Endodermal cell (in vitro differentiated cells): Measurements from ENCODE around the gene VSIG10. TPM values are rescaled to one million over a fixed set of nuclear protein-coding genes. Genes with fewer than 3 reads are reported as not detected.

Experiments used
- DNase-seq: peaks from one replicate; pipeline ENCODE4 v3.0.0-alpha.2; 2017
- H3K27ac ChIP-seq: 2 replicates; pipeline ENCODE4 v1.5.1; 2013; ENCODE audit warnings: mild to moderate bottlenecking, low read depth, low read length, moderate library complexity
- H3K27me3 ChIP-seq: 2 replicates; pipeline ENCODE4 v1.6.1; 2013; ENCODE audit warnings: mild to moderate bottlenecking, low read length, moderate library complexity; ENCODE audit not compliant: insufficient read depth, control insufficient read depth, poor library complexity, severe bottlenecking
- H3K36me3 ChIP-seq: 2 replicates; pipeline ENCODE4 v1.7.0; 2013; ENCODE audit warnings: mild to moderate bottlenecking, low read length, moderate library complexity; ENCODE audit not compliant: control insufficient read depth, insufficient read depth
- H3K4me1 ChIP-seq: one replicate; pipeline ENCODE4 v1.7.0; 2013; ENCODE audit warnings: low read length; ENCODE audit not compliant: control insufficient read depth, insufficient read depth
- H3K4me3 ChIP-seq: 2 replicates; pipeline ENCODE4 v1.5.1; 2013; ENCODE audit warnings: mild to moderate bottlenecking, low read length, moderate library complexity
- H3K9ac ChIP-seq: 2 replicates; pipeline ENCODE4 v1.6.1; 2013; ENCODE audit warnings: mild to moderate bottlenecking, low read length, moderate library complexity; ENCODE audit not compliant: poor library complexity, severe bottlenecking; ENCODE audit errors: extremely low read depth
- H3K9me3 ChIP-seq: 2 replicates; pipeline ENCODE4 v1.6.1; 2013; ENCODE audit warnings: mild to moderate bottlenecking, low read length, moderate library complexity; ENCODE audit not compliant: control insufficient read depth
- H3K27ac Mint-ChIP-seq: 2 replicates; pipeline ENCODE4 v1.8.0; 2020; ENCODE audit warnings: mixed read lengths
- H3K27me3 Mint-ChIP-seq: 2 replicates; pipeline ENCODE4 v1.8.0; 2021; ENCODE audit warnings: mild to moderate bottlenecking, mixed read lengths; ENCODE audit not compliant: insufficient read depth
- H3K36me3 Mint-ChIP-seq: 2 replicates; pipeline ENCODE4 v1.8.0; 2020; ENCODE audit warnings: low read depth, mixed read lengths
- H3K4me1 Mint-ChIP-seq: 2 replicates; pipeline ENCODE4 v1.8.0; 2020; ENCODE audit warnings: mixed read lengths
- H3K4me3 Mint-ChIP-seq: 2 replicates; pipeline ENCODE4 v1.8.0; 2020; ENCODE audit warnings: mild to moderate bottlenecking, moderate library complexity, mixed read lengths
- H3K9me3 Mint-ChIP-seq: 2 replicates; pipeline ENCODE4 v1.8.0; 2020; ENCODE audit warnings: mild to moderate bottlenecking, mixed read lengths
- WGBS, 2 experiments: methylation state at CpG; one replicate each; pipeline versions ENCODE4 v1.1.5 to v1.1.7; 2013; ENCODE audit warnings: missing lambda C conversion rate in 2 of 2, mixed read lengths in 1 of 2; ENCODE audit not compliant: insufficient coverage in 1 of 2, insufficient read length in 1 of 2; 5-methylcytosine and 5-hydroxymethylcytosine counted together
- total RNA-seq, 2 donors: library from RNA; stranded (reverse); fragmentation: NEBNext Ultra II Directional in 1 of 2; extraction: Animal tissue kit (Norgen Biotek cat#: 25700) in 1 of 2; gene quantifications; 2 replicates in 1 of 2; 3 replicates in 1 of 2; pipeline ENCODE4 v1.2.1, GENCODE V29; 2021
- TF ChIP-seq, protein P1 (sequence below): fragments of 200-600 bp; sonication (generic); conservative IDR thresholded peaks from 2 replicates; pipeline ENCODE4 v1.5.0; 2021; ENCODE audit warnings: antibody characterized with exemption, mild to moderate bottlenecking

Gene VSIG10
- total RNA-seq, 2 donors from 2014 or later, result 35.4 to 43.8 TPM

DNA sequence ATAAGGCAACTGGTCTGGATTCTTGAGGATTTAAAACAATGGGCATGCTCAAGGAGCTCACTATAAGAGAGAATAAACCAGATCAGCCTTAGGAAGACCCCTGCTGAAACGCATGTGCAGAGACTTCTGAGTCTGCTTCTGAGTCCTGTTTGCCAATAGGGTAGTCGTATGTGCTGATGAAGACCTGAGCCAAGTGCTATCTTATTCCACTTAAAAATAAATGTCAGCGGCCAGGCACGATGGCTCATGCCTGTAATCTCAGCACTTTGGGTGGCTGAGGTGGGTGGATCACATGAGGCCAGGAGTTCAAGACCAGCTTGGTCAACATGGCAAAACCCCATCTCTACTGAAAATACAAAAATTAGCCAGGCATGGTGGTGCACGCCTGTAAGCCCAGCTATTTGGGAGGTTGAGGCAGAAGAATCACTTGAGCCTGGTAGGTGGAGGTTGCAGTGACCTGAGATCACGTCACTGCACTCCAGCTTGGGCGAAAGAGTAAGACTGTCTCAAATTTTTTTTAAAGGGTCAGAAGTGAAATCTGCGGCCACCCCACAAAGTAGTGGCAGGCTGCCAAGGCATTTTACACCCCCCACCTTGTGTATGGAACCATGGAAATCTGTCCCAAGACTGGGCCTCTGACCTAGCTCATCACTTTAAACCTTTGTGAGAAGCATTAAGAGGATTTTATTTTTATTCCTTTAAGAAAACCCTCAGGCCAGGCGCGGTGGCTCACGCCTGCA lies 67.0 kb downstream of the VSIG10 start:
- H3K4me3 Mint-ChIP-seq, result no peak overlapping the region
- peak overlapping the region; percentile 33 for H3K27ac Mint-ChIP-seq
- Histone ChIP-seq H3K4me3 (no peak overlapping the region), H3K36me3 (peaks cover 86% of the 10 kb centered on the region), H3K27me3 (no peaks in the 10 kb centered on the region), H3K4me1 (peaks cover 8% of the 10 kb centered on the region), H3K9me3 (no peaks in the 10 kb centered on the region), H3K27ac (no peak overlapping the region), H3K9ac (no peak overlapping the region)
- H3K27me3 Mint-ChIP-seq, result no peaks in the 10 kb centered on the region
- H3K9me3 Mint-ChIP-seq, result no peaks in the 10 kb centered on the region
- 91 to 95% methylated on average over 10 to 11 of the region's 11 CpGs for WGBS, 2 experiments
- peaks cover 34% of the 10 kb centered on the region for H3K4me1 Mint-ChIP-seq
- TF ChIP-seq, protein P1, sequence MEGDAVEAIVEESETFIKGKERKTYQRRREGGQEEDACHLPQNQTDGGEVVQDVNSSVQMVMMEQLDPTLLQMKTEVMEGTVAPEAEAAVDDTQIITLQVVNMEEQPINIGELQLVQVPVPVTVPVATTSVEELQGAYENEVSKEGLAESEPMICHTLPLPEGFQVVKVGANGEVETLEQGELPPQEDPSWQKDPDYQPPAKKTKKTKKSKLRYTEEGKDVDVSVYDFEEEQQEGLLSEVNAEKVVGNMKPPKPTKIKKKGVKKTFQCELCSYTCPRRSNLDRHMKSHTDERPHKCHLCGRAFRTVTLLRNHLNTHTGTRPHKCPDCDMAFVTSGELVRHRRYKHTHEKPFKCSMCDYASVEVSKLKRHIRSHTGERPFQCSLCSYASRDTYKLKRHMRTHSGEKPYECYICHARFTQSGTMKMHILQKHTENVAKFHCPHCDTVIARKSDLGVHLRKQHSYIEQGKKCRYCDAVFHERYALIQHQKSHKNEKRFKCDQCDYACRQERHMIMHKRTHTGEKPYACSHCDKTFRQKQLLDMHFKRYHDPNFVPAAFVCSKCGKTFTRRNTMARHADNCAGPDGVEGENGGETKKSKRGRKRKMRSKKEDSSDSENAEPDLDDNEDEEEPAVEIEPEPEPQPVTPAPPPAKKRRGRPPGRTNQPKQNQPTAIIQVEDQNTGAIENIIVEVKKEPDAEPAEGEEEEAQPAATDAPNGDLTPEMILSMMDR, result no peak
- peaks cover 74% of the 10 kb centered on the region for H3K36me3 Mint-ChIP-seq
- DNase-seq, result no peak

DNA sequence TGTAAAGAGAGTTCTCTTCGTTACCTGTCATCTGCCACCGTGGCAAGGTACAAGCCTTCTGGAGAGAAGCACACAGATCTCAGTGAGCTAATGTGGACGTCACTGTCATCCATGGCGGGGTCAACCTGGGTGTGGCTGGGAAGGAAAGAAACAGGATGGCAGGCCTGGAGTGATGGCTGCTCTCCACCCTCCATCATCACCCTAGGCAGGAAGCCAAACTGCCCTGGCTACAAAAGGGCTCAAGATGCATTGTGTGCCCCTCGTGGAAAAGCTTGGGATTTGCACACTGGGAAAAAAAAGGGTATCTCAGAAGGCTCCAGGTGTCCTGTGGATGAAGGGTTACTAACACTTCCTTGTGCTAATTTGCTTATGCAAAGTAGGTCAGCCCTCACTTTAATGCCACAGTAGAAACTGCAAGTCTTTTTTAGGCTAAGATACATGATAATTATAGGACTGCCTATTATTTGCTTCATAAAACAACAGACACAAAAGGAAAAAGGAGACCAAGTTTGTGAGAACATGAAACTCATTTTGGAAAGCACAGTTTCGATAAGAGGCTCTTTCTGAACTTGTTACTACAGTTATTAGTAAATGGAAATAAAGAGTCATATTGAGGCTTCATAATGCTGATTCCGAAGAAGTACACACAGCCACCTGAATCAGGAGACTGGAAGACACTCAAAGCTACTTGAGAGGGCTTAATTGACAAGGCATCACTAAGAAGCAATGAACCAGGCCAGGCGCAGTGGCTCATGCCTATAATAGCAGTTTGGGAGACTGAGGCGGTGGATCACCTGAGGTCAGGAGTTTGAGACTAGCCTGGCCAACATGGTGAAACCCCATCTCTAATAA lies 68.4 kb downstream of the VSIG10 start:
- Mint-ChIP-seq H3K27ac (peak overlapping the region; percentile 11), H3K4me3 (no peak overlapping the region), H3K36me3 (peaks cover 73% of the 10 kb centered on the region), H3K9me3 (no peaks in the 10 kb centered on the region), H3K27me3 (no peaks in the 10 kb centered on the region), H3K4me1 (peaks cover 34% of the 10 kb centered on the region)
- Histone ChIP-seq H3K4me3 (no peak overlapping the region), H3K36me3 (peaks cover 89% of the 10 kb centered on the region), H3K27ac (no peak overlapping the region), H3K27me3 (no peaks in the 10 kb centered on the region), H3K4me1 (peaks cover 8% of the 10 kb centered on the region), H3K9me3 (no peaks in the 10 kb centered on the region), H3K9ac (no peak overlapping the region)
- peak; percentile 70 for DNase-seq
- TF ChIP-seq, protein P1, result no peak
- WGBS, 2 experiments, result 93% methylated on average over 5 to 9 of the region's 9 CpGs

GRCh38 chr12:118034429-118035189 lies 69.2 kb downstream of the VSIG10 start:
- Mint-ChIP-seq H3K9me3 (no peaks in the 10 kb centered on the region), H3K27ac (peak overlapping the region; percentile 11), H3K36me3 (peaks cover 76% of the 10 kb centered on the region), H3K27me3 (no peaks in the 10 kb centered on the region), H3K4me3 (no peak overlapping the region), H3K4me1 (peaks cover 34% of the 10 kb centered on the region)
- peaks cover 8% of the 10 kb centered on the region for H3K4me1 ChIP-seq
- no peak overlapping the region for H3K9ac ChIP-seq
- H3K4me3 ChIP-seq, result no peak overlapping the region
- H3K36me3 ChIP-seq, result peaks cover 92% of the 10 kb centered on the region
- no peak overlapping the region for H3K27ac ChIP-seq
- H3K27me3 ChIP-seq, result no peaks in the 10 kb centered on the region
- WGBS, 2 experiments, result 99 to 100% methylated on average over 3 to 5 of the region's 5 CpGs
- H3K9me3 ChIP-seq, result no peaks in the 10 kb centered on the region
- peak; percentile 80 for DNase-seq
- TF ChIP-seq, protein P1, result peak; percentile 57
